Thyroid gland (tissue), 4 donors: Measurements from ENCODE around the gene WWC1. TPM values are rescaled to one million over a fixed set of nuclear protein-coding genes. Genes with fewer than 3 reads are reported as not detected.

Source experiments
- DNase-seq, 2 donors: peaks; one replicate each; pipeline ENCODE4 v3.0.0-alpha.2; 2019
- H3K27ac ChIP-seq, 3 donors: fragments of 200-600 bp; sonication (generic); 1 replicate in 2 of 3; 2 replicates in 1 of 3; pipeline ENCODE4 v1.5.1; 2016 to 2019; ENCODE audit warnings: mild to moderate bottlenecking in 1 of 3, moderate library complexity in 1 of 3
- H3K27me3 ChIP-seq: fragments of 200-600 bp; sonication (generic); one replicate; pipeline ENCODE4 v1.5.1; 2019
- H3K36me3 ChIP-seq, 2 donors: fragments of 200-600 bp; sonication (generic); one replicate each; pipeline ENCODE4 v1.5.1; 2016 to 2019
- H3K4me1 ChIP-seq, 2 donors: fragments of 200-600 bp; sonication (generic); one replicate each; pipeline ENCODE4 v1.5.1; 2017 to 2019
- H3K4me3 ChIP-seq, 3 donors: fragments of 200-600 bp; sonication (generic); replicated peaks in 1 of 3; 1 replicate in 2 of 3; 2 replicates in 1 of 3; pipeline ENCODE4 v1.5.1; 2016; ENCODE audit warnings: mild to moderate bottlenecking in 1 of 3
- H3K9me3 ChIP-seq: fragments of 200-600 bp; sonication (generic); one replicate; pipeline ENCODE4 v1.5.1; 2017
- POLR2A ChIP-seq, 2 donors: fragments of 450-650 bp; IDR thresholded peaks; one replicate each; pipeline ENCODE4 v1.6.1; 2017; ENCODE audit warnings: antibody characterized with exemption in 2 of 2, mild to moderate bottlenecking in 2 of 2, moderate library complexity in 1 of 2
- WGBS, 2 donors: methylation state at CpG; one replicate each; pipeline ENCODE4 v1.1.5; 2017; 5-methylcytosine and 5-hydroxymethylcytosine counted together
- intact Hi-C: fragments of 100-400 bp; cut with DNase I; formaldehyde crosslinking; loops from one replicate; pipeline ENCODE4 v1.15.1; 2023
- total RNA-seq, 4 donors: library from RNA; depleted of rRNA; stranded (reverse); fragments of >200 nt; gene quantifications; one replicate each; pipeline ENCODE4 v1.2.3, GENCODE V29; 2016
- TF ChIP-seq, protein P1 (sequence below), 6 experiments: fragments of 200-600 bp in 3 of 6; fragments of 450-650 bp in 3 of 6; sonication (generic) in 3 of 6; IDR thresholded peaks; one replicate each; pipeline ENCODE4 v1.5.1; 2016 to 2019; ENCODE audit warnings: antibody characterized with exemption in 6 of 6, mild to moderate bottlenecking in 2 of 6, inconsistent platforms in 1 of 6, moderate library complexity in 1 of 6

The WWC1 gene
- total RNA-seq, 4 donors from 2014 or later = 38.7 to 80.1 (median 54.0) TPM

DNA sequence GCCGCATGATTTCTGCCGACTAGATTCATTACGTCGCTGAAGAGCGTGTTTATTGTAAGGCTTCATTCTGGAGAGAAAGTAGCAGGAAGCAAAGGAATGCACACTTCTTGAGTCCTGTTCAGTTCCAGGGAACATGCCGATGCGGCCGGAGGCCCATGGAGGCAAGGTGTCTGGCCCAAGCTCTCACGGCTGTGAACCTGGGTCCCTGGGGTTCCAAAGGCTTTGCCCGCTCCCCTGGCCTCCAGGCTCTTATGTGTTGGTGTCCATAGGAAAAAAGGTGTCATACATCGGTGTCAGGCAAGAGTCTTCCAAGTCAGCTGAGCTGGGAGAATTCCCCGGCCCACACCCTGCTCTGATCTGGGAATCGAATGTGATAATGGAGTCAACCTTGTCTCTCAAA is 64.7 kb downstream of the WWC1 start:
- intact Hi-C loops = no loop called here
- H3K9me3 ChIP-seq = no peaks in the 10 kb centered on the region
- no peak for DNase-seq
- WGBS, 2 donors = 86 to 91% methylated on average over 13 of the region's 13 CpGs
- H3K4me1 ChIP-seq = peaks cover 13 to 14% of the 10 kb centered on the region in 2 donors
- no peak overlapping the region for H3K4me3 ChIP-seq
- no peak overlapping the region for H3K27ac ChIP-seq
- H3K27me3 ChIP-seq = no peaks in the 10 kb centered on the region
- H3K36me3 ChIP-seq = no peaks in the 10 kb centered on the region
- no peak for TF ChIP-seq POLR2A (IDR thresholded peaks at IDR 0.05)
- TF ChIP-seq, protein P1, sequence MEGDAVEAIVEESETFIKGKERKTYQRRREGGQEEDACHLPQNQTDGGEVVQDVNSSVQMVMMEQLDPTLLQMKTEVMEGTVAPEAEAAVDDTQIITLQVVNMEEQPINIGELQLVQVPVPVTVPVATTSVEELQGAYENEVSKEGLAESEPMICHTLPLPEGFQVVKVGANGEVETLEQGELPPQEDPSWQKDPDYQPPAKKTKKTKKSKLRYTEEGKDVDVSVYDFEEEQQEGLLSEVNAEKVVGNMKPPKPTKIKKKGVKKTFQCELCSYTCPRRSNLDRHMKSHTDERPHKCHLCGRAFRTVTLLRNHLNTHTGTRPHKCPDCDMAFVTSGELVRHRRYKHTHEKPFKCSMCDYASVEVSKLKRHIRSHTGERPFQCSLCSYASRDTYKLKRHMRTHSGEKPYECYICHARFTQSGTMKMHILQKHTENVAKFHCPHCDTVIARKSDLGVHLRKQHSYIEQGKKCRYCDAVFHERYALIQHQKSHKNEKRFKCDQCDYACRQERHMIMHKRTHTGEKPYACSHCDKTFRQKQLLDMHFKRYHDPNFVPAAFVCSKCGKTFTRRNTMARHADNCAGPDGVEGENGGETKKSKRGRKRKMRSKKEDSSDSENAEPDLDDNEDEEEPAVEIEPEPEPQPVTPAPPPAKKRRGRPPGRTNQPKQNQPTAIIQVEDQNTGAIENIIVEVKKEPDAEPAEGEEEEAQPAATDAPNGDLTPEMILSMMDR (IDR thresholded peaks at IDR 0.05) = no peak

DNA sequence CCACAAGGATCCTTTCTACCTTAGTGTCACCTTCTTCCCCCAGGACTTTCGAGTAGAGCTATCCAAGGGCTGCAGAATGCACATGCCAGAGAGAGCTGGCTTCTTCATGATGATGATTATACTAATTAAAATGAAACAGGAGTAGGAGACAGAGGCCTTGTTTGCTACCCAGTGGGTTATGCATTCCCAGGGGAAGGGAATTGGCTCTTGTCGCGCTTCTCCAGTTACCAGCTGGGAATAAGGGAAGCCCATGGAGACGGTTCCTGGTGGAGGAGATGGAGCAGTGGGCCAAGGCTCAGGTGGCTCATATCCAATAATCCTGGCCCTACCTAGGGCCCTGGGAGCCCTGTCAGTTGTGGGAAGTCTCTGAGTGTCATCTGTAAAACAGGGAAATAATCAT is 65.1 kb downstream of the WWC1 start:
- no peaks in the 10 kb centered on the region for H3K9me3 ChIP-seq
- no peak for DNase-seq
- H3K36me3 ChIP-seq = no peaks in the 10 kb centered on the region
- H3K27me3 ChIP-seq = no peaks in the 10 kb centered on the region
- H3K27ac ChIP-seq = no peak overlapping the region
- H3K4me3 ChIP-seq = no peak overlapping the region
- 86 to 88% methylated on average over 4 of the region's 4 CpGs for whole genome bisulfite sequencing, 2 donors
- intact Hi-C loops = no loop called here
- peaks cover 13 to 14% of the 10 kb centered on the region in 2 donors for H3K4me1 ChIP-seq
- no peak for TF ChIP-seq POLR2A (IDR thresholded peaks at IDR 0.05)

DNA sequence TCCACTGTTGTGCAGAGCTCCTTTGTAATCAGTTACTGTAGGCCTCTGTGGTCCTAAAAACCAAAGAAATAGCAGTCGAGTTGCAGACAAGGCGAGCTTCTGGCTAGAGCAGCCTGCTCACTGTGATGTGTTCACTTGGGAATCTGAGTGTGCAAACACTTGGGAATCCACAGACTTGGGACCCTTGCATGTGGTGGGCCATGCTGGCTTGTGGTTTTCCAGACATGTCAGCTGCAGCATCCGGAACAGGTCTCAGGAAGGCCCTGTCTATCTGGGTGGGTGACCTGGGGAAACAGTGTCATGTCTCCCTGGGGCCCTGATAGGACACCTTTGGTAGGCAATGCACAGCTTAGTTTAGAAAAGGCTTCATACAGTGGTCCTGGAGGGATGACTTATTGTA is 66.4 kb downstream of the WWC1 start:
- no peak overlapping the region for H3K4me3 ChIP-seq
- no peak for TF ChIP-seq POLR2A (IDR thresholded peaks at IDR 0.05)
- TF ChIP-seq, protein P1 (IDR thresholded peaks at IDR 0.05) = no peak
- H3K9me3 ChIP-seq = no peaks in the 10 kb centered on the region
- H3K27me3 ChIP-seq = no peaks in the 10 kb centered on the region
- H3K36me3 ChIP-seq = no peaks in the 10 kb centered on the region
- intact Hi-C loops = no loop called here
- peaks cover 13 to 14% of the 10 kb centered on the region in 2 donors for H3K4me1 ChIP-seq
- DNase-seq = no peak
- 79 to 92% methylated on average over 3 of the region's 3 CpGs for WGBS, 2 donors
- H3K27ac ChIP-seq = no peak overlapping the region

DNA sequence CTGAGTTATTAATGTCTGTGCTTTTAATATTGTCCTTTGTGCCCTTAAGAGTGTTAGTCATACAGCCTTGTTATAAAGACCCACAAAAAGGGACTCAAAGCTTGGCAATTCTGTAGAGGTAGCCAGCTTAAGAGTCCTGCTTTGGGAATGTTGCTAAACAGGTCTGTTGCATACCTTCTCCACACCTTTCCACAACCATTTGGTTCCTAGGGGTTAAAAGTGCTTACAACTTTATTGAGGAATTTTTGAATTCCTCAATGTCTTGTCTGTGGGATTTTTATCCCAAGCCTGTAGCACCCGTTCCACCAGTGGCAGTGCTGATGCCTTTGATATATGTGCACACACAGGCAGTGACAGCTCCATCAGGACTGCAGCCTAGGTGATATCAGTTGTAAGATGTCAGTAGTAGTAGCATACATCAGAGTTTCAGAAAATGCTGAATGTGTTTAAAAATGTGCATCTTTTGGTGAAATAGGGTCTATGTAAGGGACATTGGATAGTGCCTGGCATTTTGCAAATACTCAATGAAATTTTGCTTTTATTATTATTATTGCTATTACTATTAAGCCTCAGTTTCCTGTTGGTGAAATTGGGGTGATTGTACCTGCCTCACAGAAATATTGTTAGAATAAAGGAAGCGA is 68.5 kb downstream of the WWC1 start:
- H3K4me3 ChIP-seq = no peak overlapping the region
- intact Hi-C loops = no loop called here
- H3K4me1 ChIP-seq = peaks cover 19 to 21% of the 10 kb centered on the region in 2 donors
- H3K27me3 ChIP-seq = no peaks in the 10 kb centered on the region
- H3K27ac ChIP-seq = no peak overlapping the region
- no peaks in the 10 kb centered on the region for H3K36me3 ChIP-seq
- TF ChIP-seq POLR2A (IDR thresholded peaks at IDR 0.05) = no peak
- WGBS, 2 donors = 77 to 80% methylated on average over 2 of the region's 2 CpGs
- no peaks in the 10 kb centered on the region for H3K9me3 ChIP-seq
- no peak for DNase-seq

DNA sequence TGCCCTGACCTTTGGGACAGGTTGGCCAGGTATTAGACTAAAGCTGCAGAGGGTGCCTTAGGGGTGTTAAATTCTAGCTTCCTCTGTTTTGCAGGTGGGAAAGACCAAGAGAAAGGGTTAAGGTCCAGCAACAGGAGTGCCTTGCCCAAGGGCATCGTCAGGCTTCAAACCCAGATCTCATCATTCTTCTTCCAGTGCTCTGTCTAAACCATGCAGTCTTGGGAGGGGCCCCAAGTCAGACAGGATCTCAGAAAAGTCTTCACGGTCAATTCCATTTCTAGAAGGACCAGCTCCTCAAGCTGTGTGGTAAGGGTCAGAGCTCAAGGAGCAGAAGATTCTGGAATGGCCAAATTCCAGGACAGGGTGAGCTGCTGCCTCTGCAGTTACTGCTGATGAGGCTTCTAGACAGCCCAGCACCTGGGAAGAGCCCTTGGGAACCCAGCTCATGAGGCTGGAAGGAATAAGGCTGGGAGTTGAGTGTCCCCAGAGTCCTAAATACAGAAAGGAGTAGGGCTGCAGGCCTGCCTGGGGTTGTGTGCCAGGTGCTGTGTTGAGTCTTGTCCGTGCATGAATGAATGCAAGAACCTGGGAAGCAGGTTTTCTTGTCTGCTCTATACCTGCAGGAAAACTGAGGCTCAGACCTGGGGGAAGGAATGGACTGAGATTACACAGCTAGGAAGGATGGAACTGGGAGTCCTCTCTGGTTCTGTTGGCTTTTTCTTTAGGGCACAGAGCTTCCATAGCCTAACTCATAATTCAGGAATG is 69.3 kb downstream of the WWC1 start:
- no peak overlapping the region for H3K4me3 ChIP-seq
- H3K27me3 ChIP-seq = no peaks in the 10 kb centered on the region
- WGBS, 2 donors = 63 to 70% methylated on average over 2 to 3 of the region's 3 CpGs
- no peaks in the 10 kb centered on the region for H3K36me3 ChIP-seq
- no peak for DNase-seq
- intact Hi-C loops = no loop called here
- H3K27ac ChIP-seq = no peak overlapping the region
- H3K9me3 ChIP-seq = no peaks in the 10 kb centered on the region
- H3K4me1 ChIP-seq = peaks cover 23 to 29% of the 10 kb centered on the region in 2 donors
- TF ChIP-seq, protein P1 (IDR thresholded peaks at IDR 0.05) = no peak
- no peak for TF ChIP-seq POLR2A (IDR thresholded peaks at IDR 0.05)
